H1 (cell line): ENCODE results near the gene SLC22A3.

Source experiments
- CTCF ChIP-seq, 3 experiments: IDR thresholded peaks; 1 replicate in 2 of 3; 2 replicates in 1 of 3; pipeline versions ENCODE4 v1.5.1 to v1.6.1; 2011; ENCODE audit warnings: low read length in 3 of 3, mild to moderate bottlenecking in 3 of 3, inconsistent platforms in 2 of 3, low read depth in 1 of 3, moderate library complexity in 1 of 3; ENCODE audit not compliant: insufficient read depth in 1 of 3; ENCODE audit errors: control extremely low read depth in 1 of 3
- JUND ChIP-seq: IDR thresholded peaks from 2 replicates; pipeline ENCODE4 v1.6.1; 2011; ENCODE audit warnings: mild to moderate bottlenecking, improper control_type of control experiment, low read length
- MAX ChIP-seq: IDR thresholded peaks from 2 replicates; pipeline ENCODE4 v1.6.1; 2012; ENCODE audit warnings: inconsistent platforms
- POLR2A ChIP-seq, 2 experiments: IDR thresholded peaks; 1 replicate in 1 of 2; 2 replicates in 1 of 2; pipeline ENCODE4 v1.6.1; 2011; ENCODE audit warnings: low read depth in 2 of 2, low read length in 2 of 2, mild to moderate bottlenecking in 2 of 2; ENCODE audit errors: control extremely low read depth in 1 of 2
- POLR2AphosphoS5 ChIP-seq: IDR thresholded peaks from 2 replicates; pipeline ENCODE4 v1.6.1; 2011; ENCODE audit warnings: low read depth, low read length
- TCF12 ChIP-seq: IDR thresholded peaks from 2 replicates; pipeline ENCODE4 v1.6.1; 2011; ENCODE audit warnings: low read depth, mild to moderate bottlenecking, low read length

GRCh38 chr6:160333841-160334240, 14.3 kb upstream of the SLC22A3 start:
- TF ChIP-seq CTCF (IDR thresholded peaks at IDR 0.05; ENCODE audit: control extremely low read depth in 1 of 3, insufficient read depth in 1 of 3, low read depth in 1 of 3, low read length in 3 of 3) (no peak), POLR2AphosphoS5 (no peak), POLR2A (IDR thresholded peaks at IDR 0.05; ENCODE audit: control extremely low read depth in 1 of 2, low read depth in 2 of 2, low read length in 2 of 2) (no peak), TCF12 (no peak), JUND (no peak), MAX (no peak)
